Breast epithelium (tissue), 3 donors: Measurements from ENCODE around the gene HLA-DQB1.
"Not testable (repeated sequence)": the region's sequence is repeated elsewhere in the genome, so short reads cannot be mapped to it uniquely, and the experiment has no call there.

Source experiments
- CTCF ChIP-seq, 3 donors: fragments of 450-650 bp; IDR thresholded peaks; one replicate each; pipeline ENCODE4 v1.5.1; 2016 to 2017; ENCODE audit warnings: antibody characterized with exemption in 3 of 3, mild to moderate bottlenecking in 3 of 3, moderate library complexity in 3 of 3
- POLR2A ChIP-seq: fragments of 450-650 bp; IDR thresholded peaks from one replicate; pipeline ENCODE4 v1.6.1; 2016; ENCODE audit warnings: antibody characterized with exemption, mild to moderate bottlenecking, moderate library complexity
- POLR2AphosphoS5 ChIP-seq, 3 donors: sonication (generic); formaldehyde crosslinking; IDR thresholded peaks; one replicate each; pipeline ENCODE4 v1.6.1; 2017; ENCODE audit warnings: antibody characterized with exemption in 3 of 3

GRCh38 chr6:32705164-32705563 is 38.7 kb upstream of the HLA-DQB1 start:
- TF ChIP-seq CTCF (IDR thresholded peaks at IDR 0.05); POLR2A; POLR2AphosphoS5 (IDR thresholded peaks at IDR 0.05): not testable (repeated sequence)
